Stimulated activated CD4-positive, alpha-beta T cell treated with anti-CD3 and anti-CD28 coated beads, TNF-alpha, amount 100 ng/mL, for 4 hours (primary cell): Measurements from ENCODE around the gene ATF7IP2.
"Not testable (repeated sequence)": the region's sequence is repeated elsewhere in the genome, so short reads cannot be mapped to it uniquely, and the experiment has no call there.

Experiments
- DNase-seq, 3 experiments: peaks; one replicate each; pipeline ENCODE4 v3.0.0-alpha.2; 2020; ENCODE audit warnings: low read depth in 3 of 3

Gene ATF7IP2

GRCh38 chr16:10373556-10373955 is 12.3 kb upstream of the ATF7IP2 start:
- no peak for DNase-seq

- DNase-seq: no peak
Observed at GRCh38 chr16:10376229-10376628, 9.6 kb upstream of the ATF7IP2 start.

GRCh38 chr16:10383626-10384025 is 2.2 kb upstream of the ATF7IP2 start:
- DNase-seq: no peak

- DNase-seq: no peak
Observed at GRCh38 chr16:10386517-10387100, 748 bp downstream of the ATF7IP2 start.

- no peak for DNase-seq
Observed at GRCh38 chr16:10387188-10387617, 1.3 kb downstream of the ATF7IP2 start.

- DNase-seq: no peak
Observed at GRCh38 chr16:10388988-10389387, 3.1 kb downstream of the ATF7IP2 start.

GRCh38 chr16:10390330-10390729 is 4.5 kb downstream of the ATF7IP2 start:
- DNase-seq: no peak

- DNase-seq: no peak
Observed at GRCh38 chr16:10390867-10391266, 5.0 kb downstream of the ATF7IP2 start.

- no peak for DNase-seq
Observed at GRCh38 chr16:10391339-10391738, 5.5 kb downstream of the ATF7IP2 start.

GRCh38 chr16:10402975-10403374 is 17.1 kb downstream of the ATF7IP2 start:
- no peak for DNase-seq

- no peak for DNase-seq
Observed at GRCh38 chr16:10405386-10405939, 19.6 kb downstream of the ATF7IP2 start.

- no peak for DNase-seq
Observed at GRCh38 chr16:10408824-10409381, 23.0 kb downstream of the ATF7IP2 start.

GRCh38 chr16:10409713-10410112 is 23.9 kb downstream of the ATF7IP2 start:
- DNase-seq: not testable (repeated sequence)

- no peak for DNase-seq
Observed at GRCh38 chr16:10410469-10410868, 24.6 kb downstream of the ATF7IP2 start.

GRCh38 chr16:10412935-10413601 is 27.2 kb downstream of the ATF7IP2 start:
- no peak for DNase-seq

- DNase-seq: not testable (repeated sequence)
Observed at GRCh38 chr16:10418204-10418603, 32.3 kb downstream of the ATF7IP2 start.

- no peak for DNase-seq
Observed at GRCh38 chr16:10419701-10420100, 33.8 kb downstream of the ATF7IP2 start.

- DNase-seq: no peak
Observed at GRCh38 chr16:10421596-10421995, 35.7 kb downstream of the ATF7IP2 start.

GRCh38 chr16:10428433-10429168 is 42.7 kb downstream of the ATF7IP2 start:
- DNase-seq: no peak

GRCh38 chr16:10429299-10429969 is 43.6 kb downstream of the ATF7IP2 start:
- DNase-seq: not testable (repeated sequence)

- no peak for DNase-seq
Observed at GRCh38 chr16:10441726-10442125, 55.9 kb downstream of the ATF7IP2 start.

- no peak for DNase-seq
Observed at GRCh38 chr16:10447289-10447688, 61.4 kb downstream of the ATF7IP2 start.
